ENCODE measurements around the gene PTPN6.

Gene PTPN6

GRCh38 chr12:6957151-6957701, 6.1 kb downstream of the PTPN6 start:
- DNase-seq, result no peak

- DNase-seq, result no peak
Measured at GRCh38 chr12:6957741-6958608, 6.8 kb downstream of the PTPN6 start.

- no peak for DNase-seq
Measured at GRCh38 chr12:6958609-6959057, 7.5 kb downstream of the PTPN6 start.

DNA sequence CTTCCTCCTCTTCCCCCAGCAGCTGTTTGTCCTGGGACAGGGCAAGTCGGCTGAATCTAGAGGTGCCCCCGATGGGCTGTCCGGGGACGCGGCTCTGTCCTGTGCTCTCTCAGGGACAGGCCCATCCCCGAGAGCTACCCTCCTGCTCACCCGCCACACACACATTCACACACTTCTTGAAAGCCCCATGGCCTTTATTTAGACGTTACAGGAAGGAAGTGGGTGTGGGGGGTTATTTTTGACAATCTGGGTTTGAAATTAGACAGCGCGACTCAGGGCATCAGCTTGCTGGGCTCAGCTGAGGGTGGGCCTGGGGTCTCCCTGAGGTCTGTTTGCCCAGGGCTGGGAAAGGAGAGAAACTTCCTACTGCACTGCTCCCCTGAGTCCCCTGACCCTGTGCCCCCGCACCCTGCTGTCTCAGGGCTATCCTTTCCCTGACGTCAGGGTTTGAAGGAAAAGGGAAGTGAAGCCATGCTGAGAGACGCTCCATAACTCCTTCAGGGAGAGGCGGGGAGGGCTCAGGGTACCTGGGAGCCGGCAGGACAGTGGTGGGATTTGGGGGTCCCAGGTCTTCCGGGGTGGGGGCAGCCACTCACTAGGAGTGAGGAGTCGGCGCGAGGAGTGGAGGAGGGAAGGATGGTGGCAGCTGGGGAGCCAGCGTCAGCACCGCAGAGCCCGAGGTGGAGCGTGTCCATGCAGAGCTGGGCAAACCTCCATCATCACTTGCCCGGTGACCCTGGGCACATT, 8.1 kb downstream of the PTPN6 start:
- no peak for DNase-seq

DNA sequence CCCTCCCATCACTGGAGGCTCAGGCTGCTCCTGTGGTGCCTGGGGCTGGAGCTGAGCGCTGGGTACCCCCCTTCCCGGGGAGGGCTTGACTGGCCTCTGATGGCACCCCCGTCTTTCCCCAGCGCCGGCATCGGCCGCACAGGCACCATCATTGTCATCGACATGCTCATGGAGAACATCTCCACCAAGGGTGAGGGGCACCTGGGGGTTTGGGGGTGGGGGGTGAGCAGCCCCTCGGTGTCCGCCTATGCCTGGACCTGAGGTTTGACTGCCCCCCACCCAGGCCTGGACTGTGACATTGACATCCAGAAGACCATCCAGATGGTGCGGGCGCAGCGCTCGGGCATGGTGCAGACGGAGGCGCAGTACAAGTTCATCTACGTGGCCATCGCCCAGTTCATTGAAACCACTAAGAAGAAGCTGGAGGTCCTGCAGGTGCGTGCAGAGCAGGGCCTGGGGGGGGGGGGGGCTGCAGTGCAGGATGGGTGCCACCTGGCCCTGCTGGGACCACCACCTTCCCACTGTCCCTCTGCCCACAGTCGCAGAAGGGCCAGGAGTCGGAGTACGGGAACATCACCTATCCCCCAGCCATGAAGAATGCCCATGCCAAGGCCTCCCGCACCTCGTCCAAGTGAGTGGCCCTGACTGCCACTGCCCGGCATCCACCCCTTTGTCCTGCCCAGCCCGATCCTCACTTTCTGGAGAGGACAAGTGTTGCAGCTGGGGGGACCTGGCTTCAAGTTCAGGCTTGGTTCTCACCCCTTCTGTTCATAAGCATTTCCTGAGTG, 8.8 kb downstream of the PTPN6 start:
- DNase-seq, result no peak

DNA sequence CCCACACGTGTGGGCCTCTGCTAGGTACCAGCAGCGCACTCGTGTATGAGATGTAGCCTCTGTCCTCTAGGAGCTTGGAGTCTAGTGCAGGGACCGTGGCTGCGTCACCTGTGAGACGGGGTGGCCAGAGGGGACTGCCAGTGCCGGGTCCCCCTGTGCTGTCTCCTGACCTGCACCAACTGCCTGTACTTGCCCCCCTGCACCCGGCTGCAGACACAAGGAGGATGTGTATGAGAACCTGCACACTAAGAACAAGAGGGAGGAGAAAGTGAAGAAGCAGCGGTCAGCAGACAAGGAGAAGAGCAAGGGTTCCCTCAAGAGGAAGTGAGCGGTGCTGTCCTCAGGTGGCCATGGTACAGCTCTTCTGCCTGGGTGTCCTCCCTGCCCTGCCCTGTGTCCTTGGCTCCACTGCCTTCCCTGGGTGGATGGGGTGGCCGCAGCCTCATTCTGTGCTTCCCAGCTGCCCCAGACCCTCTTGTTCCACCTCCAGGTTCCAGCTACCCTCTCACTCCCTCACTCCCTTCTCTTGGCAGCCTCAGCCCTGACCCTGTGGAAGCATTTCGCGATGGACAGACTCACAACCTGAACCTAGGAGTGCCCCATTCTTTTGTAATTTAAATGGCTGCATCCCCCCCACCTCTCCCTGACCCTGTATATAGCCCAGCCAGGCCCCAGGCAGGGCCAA, 9.6 kb downstream of the PTPN6 start:
- no peak for DNase-seq

GRCh38 chr12:6961278-6961694, 10.1 kb downstream of the PTPN6 start:
- DNase-seq, result peak; percentile 39

DNA sequence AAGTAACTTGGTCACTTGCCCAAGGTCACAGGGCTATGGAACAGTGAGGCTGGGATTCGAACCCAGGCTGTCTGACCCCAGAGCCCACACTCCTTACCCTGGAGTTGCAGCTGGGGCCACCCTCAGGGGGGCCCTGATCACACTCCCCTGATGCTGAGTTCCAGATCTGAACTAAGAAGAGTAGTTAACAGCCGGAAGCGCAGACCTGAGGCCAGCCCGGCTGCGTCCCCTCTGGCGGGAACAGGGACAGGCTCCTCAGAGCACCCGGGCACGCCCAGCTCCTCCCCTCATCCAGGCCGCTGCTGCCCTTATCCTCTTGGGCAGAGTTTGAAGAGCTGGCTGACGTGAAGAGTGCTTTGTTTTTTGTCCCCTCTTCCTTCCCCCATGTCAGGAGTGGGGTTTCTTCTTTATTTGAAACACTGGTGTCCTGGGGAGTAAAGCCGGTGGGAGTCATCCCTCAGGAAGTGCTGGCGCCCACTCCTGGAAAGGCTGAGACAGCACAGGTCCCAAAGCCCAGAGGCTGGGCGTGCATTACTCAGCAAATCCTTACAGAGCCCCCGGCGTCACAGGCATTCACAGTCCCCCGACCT, 10.6 kb downstream of the PTPN6 start:
- peak; percentile 49 for DNase-seq

DNA sequence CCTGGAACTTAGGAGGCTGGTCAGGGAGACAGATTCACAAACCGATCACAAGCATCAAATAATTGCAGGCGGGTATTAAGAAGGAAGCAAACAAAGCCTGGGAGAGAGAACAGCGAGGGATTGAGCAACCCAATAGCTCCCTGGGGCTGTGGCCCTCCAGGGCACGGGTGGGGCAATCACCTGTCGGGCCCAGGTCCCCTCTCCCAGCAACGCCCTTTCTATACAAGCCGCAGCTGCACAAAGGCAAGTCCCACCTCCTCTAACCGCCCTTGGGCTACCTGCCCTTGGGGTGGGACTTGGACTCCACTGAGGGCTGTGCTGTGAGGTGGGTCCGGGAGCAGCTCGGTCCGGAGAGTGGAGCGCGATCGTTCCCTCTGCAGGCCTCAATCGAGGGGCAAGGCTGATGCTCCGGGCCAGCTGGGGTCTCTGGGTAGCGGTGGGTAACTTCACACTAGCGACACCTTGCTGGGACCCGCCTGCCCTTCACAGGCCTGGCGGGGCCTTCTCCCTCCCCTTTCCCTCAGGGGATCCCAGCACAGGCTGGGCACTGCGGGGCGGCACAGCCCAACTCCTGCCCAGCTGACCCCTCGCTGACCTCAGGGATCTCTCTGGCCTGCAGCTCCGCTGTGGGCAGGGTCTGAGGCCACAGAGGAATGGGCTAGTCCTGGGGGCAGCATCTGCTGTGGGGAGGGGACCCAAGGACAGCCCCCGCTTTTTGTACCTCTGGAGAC, 11.3 kb downstream of the PTPN6 start:
- DNase-seq, result no peak

DNA sequence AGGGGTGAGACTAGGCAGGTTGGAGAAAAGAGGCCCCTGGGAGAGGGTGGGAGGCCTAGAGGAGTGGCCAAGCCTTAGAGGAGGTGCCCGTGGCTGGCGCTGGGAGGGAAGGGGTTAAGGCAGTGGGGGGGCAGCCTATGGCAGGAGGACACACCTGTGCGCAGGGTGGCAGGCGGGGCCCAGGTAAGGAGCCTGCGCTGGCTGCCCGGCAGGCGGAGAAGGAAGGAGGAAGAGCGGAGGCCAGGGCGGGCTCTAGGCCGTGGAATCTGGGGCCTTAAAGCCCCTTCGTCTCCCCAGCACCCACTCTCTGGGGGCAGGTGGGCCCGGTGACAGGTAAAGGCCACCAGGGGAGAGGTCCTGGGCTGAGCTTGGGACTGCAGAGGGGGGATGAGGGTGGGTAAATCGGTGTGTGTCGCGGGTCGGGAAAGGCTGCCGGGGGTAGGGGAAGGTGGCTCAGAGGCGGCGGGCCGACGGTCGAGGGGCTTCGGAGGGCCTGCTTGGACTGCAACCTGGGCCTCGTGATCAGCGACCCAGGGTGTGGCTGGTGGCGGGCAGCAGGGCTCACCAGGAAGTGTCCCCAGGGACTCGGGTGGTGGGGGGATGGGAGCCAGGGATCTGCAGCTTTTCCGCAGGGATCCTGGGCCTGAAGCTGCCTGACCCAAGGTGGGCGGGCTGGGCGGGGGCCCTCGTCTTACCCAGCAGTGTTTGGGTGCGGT, 12.0 kb downstream of the PTPN6 start:
- no peak for DNase-seq

DNA sequence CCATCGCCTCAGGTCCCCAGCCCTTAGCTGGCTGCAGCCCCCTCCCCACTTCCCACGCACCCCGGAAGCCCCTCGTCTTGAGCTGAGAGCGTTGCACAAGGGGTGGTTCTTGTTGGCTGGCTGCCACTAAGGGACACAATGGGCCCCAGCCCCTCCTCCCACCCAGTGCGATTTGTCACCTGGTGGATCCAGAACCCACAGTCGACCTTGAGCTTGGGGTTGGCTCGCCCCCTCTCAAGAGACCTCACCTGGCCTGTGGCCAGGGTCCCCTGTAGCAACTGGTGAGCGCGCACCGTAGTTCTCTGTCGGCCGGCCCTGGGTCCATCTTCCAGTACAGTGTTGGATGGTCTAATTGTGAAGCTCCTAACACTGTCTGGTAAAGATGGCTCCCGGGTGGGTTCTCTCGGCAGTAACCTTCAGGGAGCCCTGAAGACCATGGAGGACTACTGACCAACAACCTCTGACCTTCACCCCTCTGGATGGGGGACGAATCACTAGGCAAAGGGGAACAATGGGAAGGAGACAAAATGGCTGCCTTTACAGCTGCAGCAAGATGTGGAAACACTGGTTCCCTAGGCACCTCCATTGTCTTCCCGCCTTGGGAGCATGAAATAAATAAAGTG, 12.7 kb downstream of the PTPN6 start:
- no peak for DNase-seq

DNA sequence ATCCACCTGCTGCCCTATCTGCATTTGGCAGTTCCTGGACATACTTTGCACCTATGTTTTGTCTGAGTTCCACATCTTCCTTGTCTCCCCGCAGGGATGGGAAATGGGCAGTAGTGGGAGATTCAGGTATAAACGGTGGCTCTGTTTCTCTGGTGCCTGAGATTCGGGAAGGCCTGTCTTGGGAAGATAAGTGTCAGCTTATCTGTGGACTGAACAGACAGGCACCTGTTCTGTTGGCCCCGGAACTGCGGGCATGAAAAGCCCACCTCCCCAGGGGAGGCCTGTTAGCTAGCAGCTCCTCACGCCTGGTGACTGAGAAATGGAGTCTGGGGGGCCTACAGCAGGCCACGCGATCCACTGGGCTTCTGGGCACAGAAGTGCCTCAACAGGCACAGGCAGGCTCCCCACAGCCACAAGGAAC, 13.5 kb downstream of the PTPN6 start:
- no peak for DNase-seq

DNA sequence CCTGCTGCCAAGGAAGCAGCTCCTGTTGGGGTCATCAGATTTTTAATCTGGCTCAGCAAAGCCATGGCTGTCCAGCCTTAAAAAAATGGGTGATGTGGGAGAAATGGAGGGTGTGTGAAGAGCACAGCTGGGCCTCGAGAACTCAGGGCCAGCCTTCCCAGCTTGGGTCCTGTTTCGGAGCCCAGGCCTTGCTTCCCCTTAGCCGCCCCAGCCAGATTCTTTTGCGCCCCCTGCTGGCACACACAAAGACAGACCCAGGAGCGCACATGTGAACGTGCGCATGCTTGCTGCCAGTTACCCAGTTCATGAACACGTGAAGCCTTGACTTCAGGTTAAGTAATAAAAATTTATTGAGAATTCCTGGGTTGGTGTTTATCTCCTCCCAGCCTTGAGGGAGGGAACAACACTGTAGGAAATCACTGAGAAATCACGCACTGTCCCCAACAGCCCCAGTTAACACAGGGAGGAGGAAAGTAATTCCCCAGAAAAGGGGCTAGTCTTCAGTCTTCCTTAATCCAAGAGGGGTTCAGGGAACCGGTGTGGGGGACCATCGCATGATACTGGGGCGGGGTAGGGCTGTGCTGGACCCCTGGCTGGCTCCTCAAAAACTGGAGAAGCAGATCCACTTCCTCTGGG, 14.0 kb downstream of the PTPN6 start:
- DNase-seq, result peak; percentile 73

DNA sequence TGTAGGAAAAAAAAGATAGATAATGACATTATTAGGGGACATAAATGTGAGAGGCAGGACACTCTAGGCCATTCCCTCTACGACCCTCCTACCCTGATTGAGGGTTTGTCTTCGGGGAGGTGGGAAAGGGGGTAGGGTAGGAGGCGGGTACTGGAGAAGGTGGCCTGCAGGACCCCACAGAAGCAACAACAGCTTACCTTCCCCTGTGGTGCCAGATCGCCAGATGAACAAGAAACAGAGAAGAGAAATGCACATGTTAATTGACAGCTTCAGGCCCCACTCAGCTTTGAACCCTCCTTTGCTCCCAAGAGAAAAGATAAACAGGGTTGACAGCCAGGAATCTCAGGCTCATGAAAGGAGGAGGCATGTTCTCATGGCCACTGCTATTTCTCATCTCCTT, 14.6 kb downstream of the PTPN6 start:
- DNase-seq, result no peak

- DNase-seq, result no peak
Measured at GRCh38 chr12:6966351-6966750, 15.2 kb downstream of the PTPN6 start.

GRCh38 chr12:6967651-6968100, 16.5 kb downstream of the PTPN6 start:
- no peak for DNase-seq

GRCh38 chr12:6968426-6968825, 17.3 kb downstream of the PTPN6 start:
- no peak for DNase-seq

DNA sequence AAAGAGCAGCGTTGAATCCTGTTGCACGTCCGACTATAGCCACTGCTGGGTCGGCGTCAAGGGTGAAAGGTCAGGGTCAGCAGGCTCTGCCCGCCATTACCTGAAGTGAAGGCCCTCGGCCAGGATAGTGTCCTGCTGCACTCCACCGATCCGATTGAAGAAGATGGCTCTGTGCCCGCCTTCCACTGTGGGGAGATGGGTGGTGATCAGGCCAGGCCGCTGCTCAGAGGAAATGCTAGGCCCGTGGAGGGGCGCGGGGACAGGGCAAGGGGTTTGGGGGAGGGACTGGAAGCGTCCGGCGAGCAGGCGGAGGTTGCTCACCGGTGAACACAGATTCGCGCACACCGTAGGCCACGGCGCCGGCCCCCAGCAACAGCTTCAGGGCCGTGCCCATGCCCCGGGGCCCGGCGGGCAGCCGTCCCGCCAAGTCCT, 19.0 kb downstream of the PTPN6 start:
- no peak for DNase-seq

DNA sequence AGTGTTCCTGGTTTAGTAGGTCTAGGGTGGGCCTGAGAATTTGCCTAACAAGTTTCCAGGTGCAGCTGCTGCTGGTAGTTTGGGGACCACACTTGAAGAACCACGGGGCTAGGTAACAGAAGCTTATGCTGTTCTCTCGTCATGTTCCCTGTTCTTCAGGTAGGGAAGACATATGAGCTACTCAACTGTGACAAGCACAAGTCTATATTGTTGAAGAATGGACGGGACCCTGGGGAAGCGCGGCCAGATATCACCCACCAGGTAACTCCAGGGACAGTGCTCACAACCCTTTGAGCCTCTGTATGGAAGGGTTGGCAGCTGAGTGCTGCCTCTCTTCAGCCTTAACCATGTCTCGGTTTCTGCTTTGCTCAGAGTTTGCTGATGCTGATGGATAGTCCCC, 23.0 kb downstream of the PTPN6 start:
- no peak for DNase-seq
